Glomerular visceral epithelial cell (primary cell): ENCODE data around the gene GIMAP7.
"Not testable (repeated sequence)": the region's sequence is repeated elsewhere in the genome, so short reads cannot be mapped to it uniquely, and the experiment has no call there.

ENCODE experiments used
- DNase-seq: peaks from one replicate; pipeline ENCODE4 v3.0.0-alpha.2; 2016; ENCODE audit errors: extremely low spot score

Gene GIMAP7

GRCh38 chr7:150513758-150514157, 914 bp upstream of the GIMAP7 start:
- no peak for DNase-seq

DNA sequence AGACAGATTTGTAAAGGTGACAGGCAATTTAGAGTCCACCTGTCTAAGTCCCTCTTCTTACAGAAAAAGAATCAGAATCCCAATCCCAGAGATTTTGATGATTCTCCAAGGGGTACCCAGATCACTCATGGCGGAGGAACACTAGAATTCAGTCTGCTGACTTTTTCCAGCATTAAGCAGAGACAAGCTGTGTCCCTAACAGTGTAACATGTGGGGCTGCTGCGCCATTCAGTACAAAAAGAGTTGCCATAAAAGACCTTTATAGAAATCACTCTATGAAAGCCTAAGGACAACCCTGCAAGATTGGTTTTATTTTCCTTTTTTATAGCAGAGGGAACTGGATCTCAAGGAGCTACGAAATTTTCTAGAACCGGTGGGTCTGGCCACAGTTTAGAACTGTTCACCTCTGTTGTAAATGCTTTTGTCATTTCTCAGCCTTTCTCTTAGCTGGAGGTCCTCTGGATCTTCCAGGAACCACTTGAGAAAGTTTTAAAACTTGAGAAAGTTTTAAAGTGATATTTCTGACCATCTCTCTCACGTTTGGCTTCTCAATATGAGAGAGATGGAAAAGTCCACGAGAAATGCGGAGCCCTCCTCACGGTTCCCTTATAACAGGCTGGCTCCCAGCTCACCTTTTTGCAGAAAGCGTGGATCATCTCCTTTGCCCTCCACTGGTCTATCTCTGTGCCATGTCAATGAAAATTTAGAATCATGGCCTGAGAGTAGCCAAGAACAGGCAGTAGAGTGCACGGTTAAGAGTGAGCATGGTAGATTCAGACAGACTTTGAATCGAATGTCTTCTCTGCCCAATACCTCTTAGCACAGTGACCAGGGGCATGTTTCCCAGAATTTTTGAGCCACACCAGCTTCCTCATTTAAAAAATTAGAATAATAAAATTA, 826 bp downstream of the GIMAP7 start:
- no peak for DNase-seq

DNA sequence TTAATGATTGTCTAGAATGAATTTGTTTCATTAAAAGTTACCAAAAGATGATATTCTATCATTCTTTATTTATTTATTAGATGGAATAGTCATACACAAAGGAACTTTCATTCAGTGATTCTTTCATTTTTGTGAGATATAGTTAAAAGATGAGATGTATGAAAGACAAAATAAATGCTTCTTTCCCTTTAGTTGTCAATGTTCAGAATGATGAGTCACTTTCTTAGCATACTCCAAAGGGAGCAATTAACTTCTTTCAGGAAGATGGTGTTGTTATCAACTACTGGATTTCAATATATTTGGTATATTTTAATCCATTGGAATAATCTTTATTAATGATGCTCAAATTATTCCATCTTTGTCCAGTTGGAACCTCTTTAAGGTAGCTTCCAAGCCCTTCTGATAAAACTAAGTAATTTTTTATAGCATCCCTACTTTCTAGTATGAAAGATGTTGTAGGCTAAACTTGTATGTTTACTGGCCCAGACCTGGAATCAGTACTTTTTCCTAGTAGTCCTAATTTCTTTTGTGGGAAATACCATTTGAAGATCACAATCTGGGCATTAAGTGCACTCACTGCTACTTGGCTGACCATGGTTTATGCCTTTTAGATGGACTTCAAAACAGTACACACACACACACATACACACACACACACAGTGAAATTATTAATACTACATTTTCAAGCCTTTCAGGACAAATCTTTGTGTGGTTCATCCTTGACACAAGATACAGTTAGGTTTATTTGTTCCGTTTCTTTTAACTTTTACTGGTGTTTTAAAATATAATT, 2.5 kb downstream of the GIMAP7 start:
- no peak for DNase-seq

GRCh38 chr7:150519310-150519709, 4.6 kb downstream of the GIMAP7 start:
- no peak for DNase-seq

DNA sequence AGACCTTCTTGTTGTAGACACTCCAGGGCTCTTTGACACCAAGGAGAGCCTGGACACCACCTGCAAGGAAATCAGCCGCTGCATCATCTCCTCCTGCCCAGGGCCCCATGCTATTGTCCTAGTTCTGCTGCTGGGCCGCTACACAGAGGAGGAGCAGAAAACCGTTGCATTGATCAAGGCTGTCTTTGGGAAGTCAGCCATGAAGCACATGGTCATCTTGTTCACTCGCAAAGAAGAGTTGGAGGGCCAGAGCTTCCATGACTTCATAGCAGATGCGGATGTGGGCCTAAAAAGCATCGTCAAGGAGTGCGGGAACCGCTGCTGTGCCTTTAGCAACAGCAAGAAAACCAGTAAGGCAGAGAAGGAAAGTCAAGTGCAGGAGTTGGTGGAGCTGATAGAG, 5.5 kb downstream of the GIMAP7 start:
- DNase-seq: no peak

DNA sequence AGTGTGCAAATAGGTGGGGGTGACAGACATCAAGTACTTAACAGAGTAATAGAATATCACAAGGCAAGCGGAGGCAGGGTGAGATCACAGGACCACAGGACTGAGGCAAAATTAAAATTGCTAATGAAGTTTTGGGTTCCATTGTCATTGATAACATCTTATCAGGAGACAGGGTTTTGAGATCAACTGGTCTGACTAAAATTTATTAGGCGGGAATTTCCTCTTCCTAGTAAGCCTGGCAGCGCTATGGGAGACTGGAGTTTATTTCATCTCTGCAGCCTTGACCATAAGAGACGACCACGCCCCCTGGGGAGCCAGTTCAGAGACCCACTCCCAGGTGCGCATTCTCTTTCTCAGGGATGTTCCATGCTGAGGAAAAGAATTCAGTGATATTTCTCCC, 8.3 kb downstream of the GIMAP7 start:
- DNase-seq: not testable (repeated sequence)

DNA sequence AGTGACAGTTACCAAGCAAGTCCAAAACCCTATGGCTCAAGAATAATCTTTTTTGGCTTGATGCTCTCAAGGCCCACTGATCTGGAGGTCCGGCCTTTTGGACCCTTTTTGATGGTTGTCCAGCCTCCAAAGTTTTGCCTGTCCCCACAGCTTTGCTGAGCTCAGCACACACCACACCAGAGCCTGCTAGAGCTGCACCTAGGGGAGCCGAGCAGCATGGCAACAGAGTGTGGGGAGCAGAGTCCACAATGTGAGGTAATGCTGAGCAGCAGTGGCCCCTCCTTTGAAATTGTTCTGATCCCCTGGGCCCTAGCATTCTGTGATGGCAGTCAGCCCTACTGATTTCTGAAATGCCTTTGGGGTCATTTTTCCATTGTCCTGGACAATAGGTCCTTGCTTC, 9.3 kb downstream of the GIMAP7 start:
- DNase-seq: no peak

DNA sequence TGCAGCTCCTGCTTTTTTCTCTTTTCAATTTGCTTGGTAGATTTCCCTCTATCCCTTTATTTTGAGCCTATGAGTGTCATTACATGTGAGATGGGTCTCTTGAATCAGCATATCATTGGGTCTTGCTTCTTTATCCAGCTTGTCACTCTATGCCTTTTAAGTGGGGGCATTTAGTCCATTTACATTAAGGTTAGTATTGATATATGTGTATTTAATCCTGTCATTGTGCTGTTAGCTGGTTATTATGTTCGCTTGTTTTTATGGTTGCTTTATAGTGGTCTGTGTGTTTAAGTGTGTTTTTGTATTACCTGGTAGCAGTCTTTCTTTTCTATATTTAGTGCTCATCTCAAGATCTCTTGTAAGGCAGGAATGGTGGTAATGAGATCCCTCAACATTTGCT, 17.0 kb downstream of the GIMAP7 start:
- no peak for DNase-seq

- DNase-seq: no peak
Measured at GRCh38 chr7:150538259-150538658, 23.6 kb downstream of the GIMAP7 start.

GRCh38 chr7:150553163-150553562, 38.5 kb downstream of the GIMAP7 start:
- no peak for DNase-seq

- DNase-seq: no peak
Measured at GRCh38 chr7:150556521-150557138, 42.0 kb downstream of the GIMAP7 start.

GRCh38 chr7:150560486-150560885, 45.8 kb downstream of the GIMAP7 start:
- no peak for DNase-seq

DNA sequence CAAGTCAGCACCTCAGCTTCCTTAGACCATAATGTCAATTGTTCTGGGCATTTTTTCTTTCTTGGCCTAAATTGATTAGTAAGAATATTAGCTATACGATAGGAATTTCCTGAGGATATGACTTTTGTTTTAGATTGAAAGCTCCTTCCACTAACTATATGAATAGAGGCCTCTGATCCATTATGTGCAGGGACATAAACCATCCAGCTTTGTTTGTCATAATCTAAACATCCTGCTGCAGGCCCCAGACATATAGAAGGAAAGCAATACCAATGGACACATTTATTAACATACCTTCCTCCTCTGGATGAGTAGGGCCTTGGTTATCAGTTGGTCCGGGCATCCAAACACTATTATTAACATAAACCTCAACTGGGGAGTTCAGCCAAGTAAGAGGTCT, 48.2 kb downstream of the GIMAP7 start:
- no peak for DNase-seq

DNA sequence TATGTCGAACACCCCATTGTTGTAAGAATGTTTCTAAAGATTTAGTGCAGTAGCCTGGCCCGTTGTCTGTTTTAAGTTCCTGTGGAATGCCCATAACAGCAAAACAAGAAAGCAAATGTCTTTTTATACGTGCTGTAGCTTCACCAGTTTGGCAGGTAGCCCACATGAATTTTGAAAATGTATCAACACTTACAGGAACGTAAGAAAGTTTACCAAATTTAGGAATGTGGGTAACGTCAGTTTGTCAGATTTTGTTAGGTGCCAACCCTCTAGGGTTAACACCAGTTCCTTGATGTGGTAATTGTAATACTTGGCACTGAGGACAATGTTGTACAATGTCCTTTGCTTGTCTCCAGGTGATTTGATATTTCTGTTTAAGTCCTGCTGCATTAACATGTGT, 49.3 kb downstream of the GIMAP7 start:
- DNase-seq: no peak

DNA sequence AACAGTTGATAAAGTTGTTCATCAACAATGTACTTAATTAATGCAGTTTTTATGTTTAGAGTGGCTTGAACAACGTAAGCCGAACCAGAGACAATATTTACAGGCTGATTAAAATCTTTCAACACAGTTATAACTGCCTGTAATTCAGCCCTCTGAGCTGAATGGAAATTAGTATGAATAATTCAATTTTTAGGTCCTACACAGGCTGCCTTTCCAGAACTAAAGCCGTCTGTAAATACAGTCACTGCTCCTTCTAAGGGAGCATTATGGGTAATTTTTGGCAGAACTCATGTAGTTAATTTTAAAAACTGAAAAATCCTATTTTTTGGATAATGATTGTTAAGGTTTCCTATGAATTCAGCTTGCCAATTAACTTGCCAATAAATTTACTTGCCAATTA, 49.9 kb downstream of the GIMAP7 start:
- DNase-seq: no peak

GRCh38 chr7:150565239-150565638, 50.6 kb downstream of the GIMAP7 start:
- no peak for DNase-seq

- no peak for DNase-seq
Measured at GRCh38 chr7:150566123-150566522, 51.5 kb downstream of the GIMAP7 start.

DNA sequence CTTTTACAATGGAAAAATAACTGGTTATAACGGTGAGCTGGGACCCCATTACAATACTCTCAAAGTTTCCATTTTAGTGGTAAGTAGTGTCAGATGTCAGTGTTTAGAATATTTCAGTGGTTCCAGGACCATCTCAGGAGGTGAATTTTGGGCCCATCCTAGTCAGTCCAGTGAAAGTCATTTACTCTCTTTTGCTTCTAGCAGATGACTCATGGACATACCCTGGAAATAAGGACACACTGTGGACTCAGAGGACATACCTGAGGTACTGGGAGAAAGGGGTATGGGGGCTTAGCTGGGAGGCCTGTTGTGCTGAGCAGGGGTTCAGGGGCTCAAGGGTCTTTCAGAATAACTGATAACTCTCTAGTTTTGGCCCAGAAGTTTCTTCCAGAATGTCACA, 51.9 kb downstream of the GIMAP7 start:
- no peak for DNase-seq

DNA sequence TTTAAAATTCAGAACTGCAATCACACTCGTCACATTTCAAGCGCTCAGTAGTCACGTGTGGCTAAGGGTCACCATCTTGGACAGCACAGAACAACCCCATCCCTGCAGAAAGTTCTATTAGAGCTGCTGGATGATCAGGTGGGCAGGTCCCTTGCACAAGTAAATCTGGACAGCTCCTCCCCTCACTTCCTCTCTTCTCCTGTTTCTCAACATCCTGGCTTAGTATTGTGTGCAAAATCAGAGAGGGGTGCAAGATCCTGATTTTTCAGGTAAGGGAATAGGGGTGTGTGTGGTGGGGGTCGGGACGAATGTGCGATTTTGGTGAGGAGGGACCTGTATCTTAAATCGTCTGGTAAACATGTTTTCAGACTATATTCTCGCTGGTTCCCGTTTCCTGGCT, 52.5 kb downstream of the GIMAP7 start, which contains the start of gene GIMAP4:
TSS of gene GIMAP4 (plus strand) at position 222 of the 400 bp plus-strand sequence. CDS start 2,512 bp downstream, outside the sequence.
- no peak for DNase-seq

DNA sequence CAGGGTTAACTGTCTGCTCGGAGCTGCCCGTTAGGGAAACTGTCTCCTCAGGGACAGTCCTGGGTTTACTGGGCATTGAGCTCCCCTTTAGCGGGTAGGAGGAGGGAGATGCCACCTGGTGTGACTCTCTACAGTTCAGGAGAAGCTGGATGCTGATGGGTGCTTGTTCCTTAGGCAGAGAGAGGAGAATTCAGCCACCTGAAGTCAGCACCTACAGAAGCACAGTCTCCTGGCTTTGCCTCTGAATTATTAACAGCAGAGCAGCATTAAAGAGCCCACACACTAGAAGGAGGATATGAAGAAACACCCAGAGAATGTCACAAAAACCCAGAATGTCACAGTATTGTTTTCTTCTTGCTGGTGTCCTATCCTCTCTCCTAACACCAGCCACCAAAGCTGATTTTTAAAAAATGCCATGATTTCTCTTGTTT, 53.2 kb downstream of the GIMAP7 start:
- DNase-seq: no peak

DNA sequence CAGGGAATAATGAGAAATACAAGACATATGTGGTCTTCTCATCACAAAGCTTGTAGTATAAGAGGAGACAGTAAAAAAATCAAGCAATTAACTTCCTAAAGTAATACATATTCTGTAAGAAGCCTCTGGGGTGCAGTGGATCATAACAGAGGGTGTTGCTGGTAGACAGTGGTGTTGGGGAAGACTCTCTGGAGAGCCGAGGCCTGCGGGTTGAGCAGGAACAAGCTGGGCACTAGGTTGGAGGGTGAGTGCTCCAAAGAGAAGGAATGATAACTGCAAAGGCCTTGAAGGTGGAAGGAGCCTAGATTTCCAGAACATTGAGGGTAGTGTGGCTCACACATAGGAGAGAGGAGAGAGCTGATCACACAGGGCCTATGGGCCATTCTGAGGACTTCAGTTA, 54.0 kb downstream of the GIMAP7 start:
- DNase-seq: no peak

GRCh38 chr7:150569245-150569955, 54.7 kb downstream of the GIMAP7 start:
- no peak for DNase-seq
